ENCODE results near the gene ANO1.

Gene ANO1

DNA sequence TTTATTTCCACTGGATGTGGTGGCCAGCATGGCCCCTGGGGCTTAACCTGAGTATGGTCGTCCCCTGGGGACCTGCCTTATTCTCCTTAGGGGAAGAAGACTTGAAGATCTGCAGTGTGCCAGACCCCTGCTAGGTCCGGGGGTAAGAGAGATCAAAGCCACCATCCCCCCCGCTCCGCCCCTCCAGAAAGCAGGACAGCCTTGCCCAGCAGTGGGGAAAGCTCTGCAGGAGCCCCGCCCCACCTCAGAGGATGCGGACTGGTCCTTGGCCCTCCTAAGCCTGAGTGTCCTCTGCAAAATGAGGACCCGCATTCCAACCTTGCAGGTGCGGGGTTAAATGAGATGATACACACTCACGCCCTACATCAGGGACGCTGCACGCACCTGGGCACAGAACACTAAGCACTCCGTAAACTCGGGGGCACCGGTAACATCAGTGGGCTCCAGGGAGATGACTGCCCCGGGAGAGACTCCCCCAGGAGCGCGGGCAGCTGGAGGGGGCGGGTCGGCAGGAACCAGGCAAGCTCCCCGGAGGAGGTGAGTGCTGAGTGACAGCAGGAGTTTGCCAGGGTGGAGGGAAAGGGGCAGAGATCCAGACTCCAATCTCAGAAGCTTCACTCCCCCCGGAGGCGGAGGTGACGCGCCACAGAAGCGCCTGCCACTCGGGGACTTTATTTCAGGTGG, 564 bp upstream of the ANO1 start:
- DNase-seq (ENCODE audit: insufficient read length, low spot score): no peak
- no peak for FAIRE-seq
- no peak for TF ChIP-seq TAF1 (IDR thresholded peaks at IDR 0.05; ENCODE audit: low read depth, low read length)

- DNase-seq (ENCODE audit: insufficient read length, low spot score): no peak
- TF ChIP-seq POLR2A (IDR thresholded peaks at IDR 0.05; ENCODE audit: low read depth, low read length) (no peak), SPI1 (IDR thresholded peaks at IDR 0.05; ENCODE audit: low read depth, low read length) (no peak), POU2F2 (IDR thresholded peaks at IDR 0.05; ENCODE audit: low read depth, low read length) (no peak), POLR2AphosphoS5 (IDR thresholded peaks at IDR 0.05; ENCODE audit: low read depth, low read length) (no peak), PAX5 (IDR thresholded peaks at IDR 0.05; ENCODE audit: insufficient read depth, low read length, severe bottlenecking) (no peak), TAF1 (IDR thresholded peaks at IDR 0.05; ENCODE audit: low read depth, low read length) (no peak)
- FAIRE-seq: no peak
Observed at GRCh38 chr11:70078781-70079616, 882 bp downstream of the ANO1 start.

DNA sequence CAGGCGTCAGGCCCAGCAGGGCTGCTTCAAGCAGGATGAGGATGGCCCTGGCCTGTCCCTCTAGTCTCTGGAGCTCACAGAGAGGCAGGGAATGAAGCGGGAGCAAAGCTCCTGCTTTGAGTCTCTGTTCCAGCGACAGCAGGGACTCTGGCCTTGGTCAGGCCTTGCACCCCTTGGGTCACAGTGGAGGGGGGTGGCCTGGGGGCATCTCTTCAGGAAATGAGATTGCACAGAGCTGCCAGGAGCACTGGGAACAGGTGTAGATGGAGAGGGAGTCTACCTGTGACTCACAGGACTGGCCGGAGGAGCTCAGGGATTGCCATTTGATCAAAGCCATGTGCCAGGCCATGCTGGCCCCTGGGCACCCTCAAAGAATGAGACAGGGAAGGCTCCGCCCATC, 1.6 kb downstream of the ANO1 start:
- DNase-seq (ENCODE audit: insufficient read length, low spot score) (no peak), FAIRE-seq (no peak)
- TF ChIP-seq PAX5 (IDR thresholded peaks at IDR 0.05; ENCODE audit: insufficient read depth, low read length, severe bottlenecking) (no peak), POLR2AphosphoS5 (IDR thresholded peaks at IDR 0.05; ENCODE audit: low read depth, low read length) (no peak), POU2F2 (IDR thresholded peaks at IDR 0.05; ENCODE audit: low read depth, low read length) (no peak), SPI1 (IDR thresholded peaks at IDR 0.05; ENCODE audit: low read depth, low read length) (no peak), POLR2A (IDR thresholded peaks at IDR 0.05; ENCODE audit: low read depth, low read length) (no peak), TAF1 (IDR thresholded peaks at IDR 0.05; ENCODE audit: low read depth, low read length) (no peak)

- DNase-seq (ENCODE audit: insufficient read length, low spot score): no peak
- TF ChIP-seq SPI1 (IDR thresholded peaks at IDR 0.05; ENCODE audit: low read depth, low read length) (no peak), POLR2A (IDR thresholded peaks at IDR 0.05; ENCODE audit: low read depth, low read length) (no peak), PAX5 (IDR thresholded peaks at IDR 0.05; ENCODE audit: insufficient read depth, low read length, severe bottlenecking) (no peak), POLR2AphosphoS5 (IDR thresholded peaks at IDR 0.05; ENCODE audit: low read depth, low read length) (no peak), TAF1 (IDR thresholded peaks at IDR 0.05; ENCODE audit: low read depth, low read length) (no peak), POU2F2 (IDR thresholded peaks at IDR 0.05; ENCODE audit: low read depth, low read length) (no peak)
- FAIRE-seq: no peak
Observed at GRCh38 chr11:70080763-70081162, 2.6 kb downstream of the ANO1 start.

GRCh38 chr11:70082829-70083228, 4.7 kb downstream of the ANO1 start:
- no peak for DNase-seq (ENCODE audit: insufficient read length, low spot score)
- TF ChIP-seq TAF1 (IDR thresholded peaks at IDR 0.05; ENCODE audit: low read depth, low read length) (no peak), PAX5 (IDR thresholded peaks at IDR 0.05; ENCODE audit: insufficient read depth, low read length, severe bottlenecking) (no peak), SPI1 (IDR thresholded peaks at IDR 0.05; ENCODE audit: low read depth, low read length) (no peak), POU2F2 (IDR thresholded peaks at IDR 0.05; ENCODE audit: low read depth, low read length) (no peak), POLR2AphosphoS5 (IDR thresholded peaks at IDR 0.05; ENCODE audit: low read depth, low read length) (no peak), POLR2A (IDR thresholded peaks at IDR 0.05; ENCODE audit: low read depth, low read length) (no peak)
- no peak for FAIRE-seq

DNA sequence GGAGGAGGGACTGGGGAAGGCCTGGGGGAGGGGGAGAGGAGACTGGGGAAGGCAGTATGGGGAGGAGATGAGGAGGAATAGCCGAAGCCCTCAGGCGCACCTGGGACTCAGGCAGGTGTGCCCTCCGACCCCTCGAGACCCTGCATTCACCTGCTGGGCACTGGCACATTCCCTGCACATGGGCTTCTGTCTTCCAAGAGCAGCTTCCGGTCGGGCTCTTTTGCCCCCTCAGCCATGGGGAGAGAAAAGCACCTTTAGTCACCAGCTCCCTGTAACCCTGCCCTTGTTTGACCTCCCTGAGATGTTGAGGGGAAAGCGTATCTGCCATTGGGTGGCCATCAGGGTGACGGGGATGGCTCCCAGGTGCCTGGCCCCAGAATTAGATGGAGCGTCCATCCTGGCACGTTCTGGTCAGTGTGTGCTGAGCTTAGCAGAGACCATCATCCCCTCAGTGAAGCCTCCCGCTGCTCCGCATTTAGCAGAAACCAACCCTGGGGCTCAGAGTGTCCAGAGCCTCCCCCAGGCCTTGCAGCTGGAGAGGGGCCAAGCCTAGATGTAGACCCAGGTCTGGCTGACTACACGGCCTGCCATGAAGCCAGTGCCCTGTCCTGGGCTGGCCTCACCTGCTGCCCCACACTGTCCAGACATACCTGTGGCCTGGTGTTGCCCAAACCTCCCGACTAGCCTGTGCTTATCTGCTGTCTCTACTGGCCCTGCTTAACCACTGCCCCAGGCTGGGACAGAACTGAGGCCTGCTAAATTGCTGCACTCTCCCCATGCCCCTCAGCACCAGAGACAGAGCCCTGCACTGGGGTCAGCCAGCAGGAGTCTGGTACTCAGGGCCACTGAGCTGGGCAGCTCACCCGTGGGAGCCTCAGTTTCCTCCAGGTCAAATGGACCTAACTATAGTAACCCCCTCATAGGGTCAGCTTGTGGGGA, 6.2 kb downstream of the ANO1 start:
- TF ChIP-seq PAX5 (IDR thresholded peaks at IDR 0.05; ENCODE audit: insufficient read depth, low read length, severe bottlenecking): no peak
- TF ChIP-seq POU2F2 (IDR thresholded peaks at IDR 0.05; ENCODE audit: low read depth, low read length): no peak
- no peak for TF ChIP-seq SPI1 (IDR thresholded peaks at IDR 0.05; ENCODE audit: low read depth, low read length)
- FAIRE-seq: no peak
- no peak for DNase-seq (ENCODE audit: insufficient read length, low spot score)

DNA sequence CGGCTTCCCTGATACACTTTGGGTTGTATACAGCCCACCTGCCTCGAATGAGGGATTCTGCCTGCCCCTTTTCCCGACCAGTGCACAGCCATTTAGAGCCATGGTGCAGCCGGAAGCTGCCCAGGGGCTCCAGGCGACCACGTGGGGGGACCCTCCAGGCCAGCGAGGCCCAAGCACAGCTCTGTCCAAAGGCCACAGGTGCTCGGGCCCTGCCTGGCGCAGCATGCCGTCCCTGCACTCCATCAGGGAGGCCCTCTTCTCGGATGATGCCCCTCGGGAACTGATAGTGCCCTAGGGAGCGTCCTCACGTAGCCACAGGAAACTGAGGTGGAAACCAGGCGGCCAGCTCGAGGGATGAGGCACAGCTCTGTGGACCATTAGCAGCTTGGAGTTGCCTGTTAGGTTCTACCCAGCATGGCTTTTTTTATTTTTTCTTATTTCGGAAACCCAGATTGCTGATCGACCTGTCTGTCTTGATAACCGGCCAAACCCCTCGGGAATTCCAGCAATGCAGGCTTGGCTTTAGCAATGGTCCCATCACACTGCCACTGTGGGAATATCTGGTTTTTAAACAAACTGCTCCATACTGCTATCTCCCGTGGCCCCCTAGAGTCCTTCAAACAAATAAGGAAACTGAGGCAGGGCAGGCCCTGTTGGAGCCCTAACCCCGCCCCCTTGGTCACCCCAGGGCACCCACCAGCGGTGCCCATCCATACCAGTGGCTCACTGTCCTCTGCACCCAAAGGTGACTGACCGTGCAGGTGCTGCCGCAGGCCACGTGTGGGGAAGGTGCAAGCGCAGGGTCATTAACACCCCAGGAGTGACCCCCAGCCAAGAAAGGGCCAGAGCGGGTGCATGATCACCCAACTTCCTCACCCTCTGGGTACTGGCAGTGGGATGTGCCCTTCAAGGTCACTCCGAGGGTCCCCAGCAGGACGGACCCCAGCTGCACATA, 8.0 kb downstream of the ANO1 start:
- no peak for FAIRE-seq
- no peak for TF ChIP-seq SPI1 (IDR thresholded peaks at IDR 0.05; ENCODE audit: low read depth, low read length)
- TF ChIP-seq POLR2AphosphoS5 (IDR thresholded peaks at IDR 0.05; ENCODE audit: low read depth, low read length): no peak
- TF ChIP-seq TAF1 (IDR thresholded peaks at IDR 0.05; ENCODE audit: low read depth, low read length): no peak
- no peak for TF ChIP-seq PAX5 (IDR thresholded peaks at IDR 0.05; ENCODE audit: insufficient read depth, low read length, severe bottlenecking)
- TF ChIP-seq POU2F2 (IDR thresholded peaks at IDR 0.05; ENCODE audit: low read depth, low read length): no peak
- TF ChIP-seq POLR2A (IDR thresholded peaks at IDR 0.05; ENCODE audit: low read depth, low read length): no peak
- no peak for DNase-seq (ENCODE audit: insufficient read length, low spot score)

GRCh38 chr11:70087446-70088167, 9.5 kb downstream of the ANO1 start:
- FAIRE-seq: no peak
- TF ChIP-seq TAF1 (IDR thresholded peaks at IDR 0.05; ENCODE audit: low read depth, low read length): no peak
- no peak for TF ChIP-seq POU2F2 (IDR thresholded peaks at IDR 0.05; ENCODE audit: low read depth, low read length)
- TF ChIP-seq POLR2AphosphoS5 (IDR thresholded peaks at IDR 0.05; ENCODE audit: low read depth, low read length): no peak
- no peak for TF ChIP-seq POLR2A (IDR thresholded peaks at IDR 0.05; ENCODE audit: low read depth, low read length)
- TF ChIP-seq SPI1 (IDR thresholded peaks at IDR 0.05; ENCODE audit: low read depth, low read length): no peak
- no peak for TF ChIP-seq PAX5 (IDR thresholded peaks at IDR 0.05; ENCODE audit: insufficient read depth, low read length, severe bottlenecking)
- no peak for DNase-seq (ENCODE audit: insufficient read length, low spot score)

All from GM12891 (cell line).